ENCODE results near the gene COPS9. TPM values are rescaled to one million over a fixed set of nuclear protein-coding genes. Genes with fewer than 3 reads are reported as not detected.

Gene COPS9
- total RNA-seq, 4 donors from 2014 or later, result 120 to 172 (median 142) TPM

DNA sequence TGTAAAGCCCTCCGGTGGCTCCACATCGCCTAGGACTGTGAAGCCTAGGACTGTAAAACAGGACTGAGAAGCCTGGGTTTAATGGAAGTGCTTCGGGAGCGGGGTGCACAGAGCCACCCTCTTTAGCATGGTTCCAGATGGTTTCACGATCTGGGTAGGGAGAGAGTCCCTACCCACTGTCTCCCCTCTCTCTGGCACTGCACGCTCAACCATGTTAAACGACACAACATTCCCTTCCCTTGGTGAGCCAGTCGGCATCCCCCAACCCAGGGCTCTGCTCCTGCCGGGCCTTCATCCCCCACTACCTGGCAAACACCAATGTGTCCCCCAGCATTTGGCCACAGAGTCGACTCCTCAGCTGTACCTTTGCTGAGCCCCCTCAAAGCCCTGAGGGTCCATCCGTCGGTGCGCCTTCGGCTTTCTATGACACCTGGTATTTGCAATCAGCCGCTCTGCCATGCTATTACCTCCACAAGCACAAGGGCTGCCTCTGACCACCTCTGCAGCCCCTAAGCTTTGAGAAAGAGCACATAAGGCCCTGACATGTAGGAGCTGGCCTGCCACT lies 1.1 kb downstream of the COPS9 start:
- 59 to 64% methylated on average over 15 of the region's 15 CpGs for WGBS, 2 donors
- no peak overlapping the region for H3K4me3 ChIP-seq (ENCODE audit: low read depth, poor library complexity, severe bottlenecking)
- intact Hi-C loops (cut with DNase I; ENCODE audit: low total_unique reads), result no loop called here
- DNase-seq (ENCODE audit: low spot score in 2 of 2), result peak in 1 of 2 donors; percentile 76
- TF ChIP-seq POLR2A (IDR thresholded peaks at IDR 0.05), result no peak
- TF ChIP-seq CTCF (IDR thresholded peaks at IDR 0.05), result no peak

GRCh38 chr2:240134466-240134865 lies 1.6 kb downstream of the COPS9 start:
- no peak overlapping the region for H3K4me3 ChIP-seq (ENCODE audit: low read depth, poor library complexity, severe bottlenecking)
- DNase-seq (ENCODE audit: low spot score in 2 of 2), result peak in 1 of 2 donors; percentile 74
- whole genome bisulfite sequencing, 2 donors, result 82 to 91% methylated on average over 6 of the region's 6 CpGs

DNA sequence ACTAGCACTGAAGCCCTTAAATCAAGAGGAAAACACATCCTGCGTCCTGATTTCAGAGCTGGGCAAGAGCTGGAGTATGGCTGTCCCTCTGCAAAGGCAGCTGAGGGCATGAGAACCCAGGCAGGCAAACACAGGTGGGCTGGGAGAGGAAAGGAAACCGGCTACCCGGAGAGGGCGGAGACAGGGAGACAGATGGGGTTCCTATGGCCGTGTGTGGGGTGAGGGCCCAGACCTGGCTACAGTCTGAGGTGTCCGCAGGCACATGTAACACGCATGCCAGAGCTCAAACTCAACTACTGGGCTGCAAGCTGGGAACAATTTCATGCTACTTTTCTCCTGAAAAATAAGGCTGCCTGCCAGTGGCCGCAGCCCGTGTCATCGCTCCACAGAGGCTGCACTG lies 2.7 kb downstream of the COPS9 start:
- no peak overlapping the region for H3K4me3 ChIP-seq (ENCODE audit: low read depth, poor library complexity, severe bottlenecking)
- DNase-seq (ENCODE audit: low spot score in 2 of 2), result peak in 1 of 2 donors; percentile 60
- no peak for TF ChIP-seq POLR2A (IDR thresholded peaks at IDR 0.05)
- no peak for TF ChIP-seq CTCF (IDR thresholded peaks at IDR 0.05)
- 88 to 89% methylated on average over 10 of the region's 10 CpGs for WGBS, 2 donors
- intact Hi-C loops (cut with DNase I; ENCODE audit: low total_unique reads), result no loop called here

More at GRCh38 chr2:240134466-240134865, 1.6 kb downstream of the COPS9 start:
- no peak for TF ChIP-seq POLR2A (IDR thresholded peaks at IDR 0.05)
- TF ChIP-seq CTCF (IDR thresholded peaks at IDR 0.05), result no peak
- intact Hi-C loops (cut with DNase I; ENCODE audit: low total_unique reads), result no loop called here

DNA sequence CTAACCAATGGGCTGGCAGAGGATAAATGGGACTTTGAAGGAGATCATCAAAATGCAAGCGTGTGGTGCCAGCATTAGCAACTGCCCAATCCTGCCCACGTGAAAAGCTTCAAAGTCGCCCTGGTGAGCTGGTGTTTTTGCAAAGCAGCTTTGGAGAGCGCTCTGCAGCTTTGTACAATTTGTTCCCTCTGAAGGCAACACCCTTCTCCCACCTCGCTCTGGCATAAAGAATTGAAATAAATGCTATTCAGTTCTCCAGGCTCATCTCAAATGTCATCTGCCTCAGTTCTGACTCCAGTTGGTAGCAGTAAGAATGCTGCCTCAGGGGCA lies 3.5 kb downstream of the COPS9 start:
- no peak for TF ChIP-seq POLR2A (IDR thresholded peaks at IDR 0.05)
- TF ChIP-seq CTCF (IDR thresholded peaks at IDR 0.05), result no peak
- H3K4me3 ChIP-seq (ENCODE audit: low read depth, poor library complexity, severe bottlenecking), result no peak overlapping the region
- intact Hi-C loops (cut with DNase I; ENCODE audit: low total_unique reads), result no loop called here
- DNase-seq (ENCODE audit: low spot score in 2 of 2), result no peak
- WGBS, 2 donors, result 92 to 93% methylated on average over 5 of the region's 5 CpGs

- peak in 1 of 2 donors; percentile 63 for DNase-seq (ENCODE audit: low spot score in 2 of 2)
- WGBS, 2 donors, result 87 to 92% methylated on average over 22 of the region's 22 CpGs
- no peak for TF ChIP-seq CTCF (IDR thresholded peaks at IDR 0.05)
- TF ChIP-seq POLR2A (IDR thresholded peaks at IDR 0.05), result no peak
- intact Hi-C loops (cut with DNase I; ENCODE audit: low total_unique reads), result no loop called here
- no peak overlapping the region for H3K4me3 ChIP-seq (ENCODE audit: low read depth, poor library complexity, severe bottlenecking)
Measured at GRCh38 chr2:240131941-240132650, 4.0 kb downstream of the COPS9 start.
